ENCODE measurements around the gene PRKCQ. TPM values are rescaled to one million over a fixed set of nuclear protein-coding genes. Genes with fewer than 3 reads are reported as not detected.

Gene PRKCQ
- total and polyA plus RNA-seq, 2 of the 8 experiments (the other 6 are each of a cell fraction or from before 2014, with no cell fraction given) = 9.1 to 22.6 TPM

DNA sequence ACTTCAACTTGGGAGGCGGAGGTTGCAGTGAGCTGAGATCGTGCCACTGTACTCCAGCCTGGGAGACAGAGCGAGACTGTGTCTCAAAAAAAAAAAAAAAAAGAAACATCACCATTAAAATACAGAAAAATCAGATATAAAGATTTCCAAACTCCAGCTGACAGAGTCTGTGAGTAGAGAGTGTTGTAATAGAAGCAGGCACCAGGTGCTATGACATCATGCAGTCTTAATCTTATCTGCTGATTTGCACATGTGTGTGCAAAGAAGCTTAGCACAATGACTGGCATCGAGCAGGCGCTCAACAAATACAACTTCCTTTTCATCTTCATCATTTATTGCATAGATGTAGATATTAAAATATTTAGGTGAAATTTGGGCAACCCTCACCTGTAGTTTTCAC lies 92.2 kb downstream of the PRKCQ start:
- peaks cover 0 to 17% (median 4%) of the 10 kb centered on the region in 4 experiments; a peak in 3 of 8 replicates for H3K36me3 ChIP-seq (ENCODE audit: control insufficient read depth in 2 of 4, insufficient read depth in 4 of 4, low read length in 3 of 4)
- CTCF ChIA-PET (ENCODE audit: partially characterized antibody) = interaction anchor here (0.6 to 1.1 kb wide), 5 partner anchors 9 to 907 kb away, joined by 3 to 4 read pairs (median 3); no protein-coding TSS in a partner anchor
- TF ChIP-seq SP4 (IDR thresholded peaks at IDR 0.05; ENCODE audit: low read length) (no peak), POLR2AphosphoS5 (IDR thresholded peaks at IDR 0.05; ENCODE audit: low read depth, low read length) (no peak), SRF (IDR thresholded peaks at IDR 0.05; ENCODE audit: low read depth, low read length) (no peak), RFX5 (IDR thresholded peaks at IDR 0.05; ENCODE audit: borderline replicate concordance, low read depth, low read length) (no peak), SIRT6 (IDR thresholded peaks at IDR 0.05; ENCODE audit: low read length) (no peak), SAP30 (IDR thresholded peaks at IDR 0.05; ENCODE audit: insufficient read depth, insufficient replicate concordance, low read length) (no peak), CTBP2 (IDR thresholded peaks at IDR 0.05; ENCODE audit: borderline replicate concordance, insufficient read depth, insufficient read length, low read length) (no peak), JUND (IDR thresholded peaks at IDR 0.05; ENCODE audit: low read length) (no peak), CEBPB (IDR thresholded peaks at IDR 0.05; ENCODE audit: low read depth, low read length) (no peak), MAFK (IDR thresholded peaks at IDR 0.05; ENCODE audit: low read depth, low read length) (no peak), TCF12 (IDR thresholded peaks at IDR 0.05; ENCODE audit: low read depth, low read length) (no peak), HDAC6 (IDR thresholded peaks at IDR 0.05; ENCODE audit: low read depth, low read length) (no peak)
- TF ChIP-seq, protein P1, sequence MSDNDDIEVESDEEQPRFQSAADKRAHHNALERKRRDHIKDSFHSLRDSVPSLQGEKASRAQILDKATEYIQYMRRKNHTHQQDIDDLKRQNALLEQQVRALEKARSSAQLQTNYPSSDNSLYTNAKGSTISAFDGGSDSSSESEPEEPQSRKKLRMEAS (IDR thresholded peaks at IDR 0.05) = no peak

More for the DNA sequence above, 92.2 kb downstream of the PRKCQ start:
- no peaks in the 10 kb centered on the region for H3K79me2 ChIP-seq (ENCODE audit: control insufficient read depth in 1 of 2, insufficient read depth in 2 of 2, low read length in 2 of 2)
- 95% methylated on average over 4 of the region's 5 CpGs; no CpG with 5 or more reads in 1 of the 2 experiments for WGBS, 2 experiments (ENCODE audit: extremely low coverage in 1 of 2, insufficient coverage in 1 of 2, insufficient read length in 1 of 2, insufficient replicate concordance in 2 of 2, low coverage in 1 of 2, low lambda C conversion rate in 2 of 2, missing lambda C conversion rate in 1 of 2)
- DNase-seq (ENCODE audit: low read depth in 1 of 2, low spot score in 2 of 2) (no peak), FAIRE-seq (no peak)
- H3K4me1 ChIP-seq (replicated peaks in 1 of 4; ENCODE audit: control insufficient read depth in 3 of 4, insufficient read depth in 4 of 4, low read length in 3 of 4) = no peaks in the 10 kb centered on the region; a peak in 1 of 7 replicates
- H2AK5ac ChIP-seq (ENCODE audit: low read depth, low read length) = no peak overlapping the region
- H3K23me2 ChIP-seq (ENCODE audit: low read depth, low read length) = no peaks in the 10 kb centered on the region
- no peak overlapping the region for H3K18ac ChIP-seq (ENCODE audit: extremely low read depth, low read length)
- no peak overlapping the region for H2BK5ac ChIP-seq (ENCODE audit: low read depth, low read length)
- no peak overlapping the region for H4K8ac ChIP-seq (ENCODE audit: extremely low read depth, insufficient read depth, low read length)
- no peak overlapping the region for H4K91ac ChIP-seq (replicated peaks; ENCODE audit: insufficient read length, low read length)
- no peaks in the 10 kb centered on the region for H3K9me3 ChIP-seq (ENCODE audit: insufficient read depth in 2 of 2, low read depth in 1 of 2, low read length in 1 of 2)
- no peak overlapping the region for H3K9ac ChIP-seq (replicated peaks in 1 of 4; ENCODE audit: extremely low read depth in 1 of 4, low read depth in 3 of 4, low read length in 3 of 4)
- H3K56ac ChIP-seq (replicated peaks; ENCODE audit: insufficient read length, low read depth, low read length) = no peak overlapping the region
- H4K5ac ChIP-seq (ENCODE audit: insufficient read length, low read depth, low read length) = no peak overlapping the region
- H3K27ac ChIP-seq (ENCODE audit: low read depth, low read length) = no peak overlapping the region
- no peak overlapping the region for H3K4me3 ChIP-seq (ENCODE audit: extremely low read depth in 1 of 4, insufficient read depth in 2 of 4, low read depth in 3 of 4, low read length in 4 of 4)
- no peak overlapping the region for H2BK120ac ChIP-seq (replicated peaks; ENCODE audit: low read depth, low read length)
- no peak overlapping the region for H3K23ac ChIP-seq (ENCODE audit: insufficient read length)
- no peak overlapping the region for H3K4me2 ChIP-seq (ENCODE audit: insufficient read depth in 1 of 2, low read depth in 2 of 2, low read length in 2 of 2)
- H2BK12ac ChIP-seq (ENCODE audit: low read depth, low read length) = no peak overlapping the region
- no peaks in the 10 kb centered on the region for H3K27me3 ChIP-seq (replicated peaks in 1 of 4; ENCODE audit: control insufficient read depth in 3 of 4, extremely low read depth in 1 of 4, insufficient read depth in 3 of 4, low read length in 3 of 4)
- POLR2A ChIA-PET (ENCODE audit: partially characterized antibody) = no interaction called here
- H3K79me1 ChIP-seq (ENCODE audit: low read depth, low read length) = no peaks in the 10 kb centered on the region
- no peak overlapping the region for H2BK15ac ChIP-seq (ENCODE audit: low read length)
- peaks cover 0 to under 1% of the 10 kb centered on the region in 2 experiments for H4K20me1 ChIP-seq (replicated peaks in 1 of 2; ENCODE audit: control insufficient read depth in 1 of 2, insufficient read depth in 2 of 2, low read length in 2 of 2)
- no peak overlapping the region for H3K4ac ChIP-seq (replicated peaks; ENCODE audit: insufficient read length, low read depth, low read length)
- H3K14ac ChIP-seq (ENCODE audit: insufficient read length) = no peak overlapping the region
- H2AFZ ChIP-seq (ENCODE audit: low read length) = no peak overlapping the region
- H2BK20ac ChIP-seq (ENCODE audit: low read length) = no peak overlapping the region
